Measurements from ENCODE around the gene DIO3.
"Not testable (repeated sequence)": the region's sequence is repeated elsewhere in the genome, so short reads cannot be mapped to it uniquely, and the experiment has no call there.

DIO3 gene

DNA sequence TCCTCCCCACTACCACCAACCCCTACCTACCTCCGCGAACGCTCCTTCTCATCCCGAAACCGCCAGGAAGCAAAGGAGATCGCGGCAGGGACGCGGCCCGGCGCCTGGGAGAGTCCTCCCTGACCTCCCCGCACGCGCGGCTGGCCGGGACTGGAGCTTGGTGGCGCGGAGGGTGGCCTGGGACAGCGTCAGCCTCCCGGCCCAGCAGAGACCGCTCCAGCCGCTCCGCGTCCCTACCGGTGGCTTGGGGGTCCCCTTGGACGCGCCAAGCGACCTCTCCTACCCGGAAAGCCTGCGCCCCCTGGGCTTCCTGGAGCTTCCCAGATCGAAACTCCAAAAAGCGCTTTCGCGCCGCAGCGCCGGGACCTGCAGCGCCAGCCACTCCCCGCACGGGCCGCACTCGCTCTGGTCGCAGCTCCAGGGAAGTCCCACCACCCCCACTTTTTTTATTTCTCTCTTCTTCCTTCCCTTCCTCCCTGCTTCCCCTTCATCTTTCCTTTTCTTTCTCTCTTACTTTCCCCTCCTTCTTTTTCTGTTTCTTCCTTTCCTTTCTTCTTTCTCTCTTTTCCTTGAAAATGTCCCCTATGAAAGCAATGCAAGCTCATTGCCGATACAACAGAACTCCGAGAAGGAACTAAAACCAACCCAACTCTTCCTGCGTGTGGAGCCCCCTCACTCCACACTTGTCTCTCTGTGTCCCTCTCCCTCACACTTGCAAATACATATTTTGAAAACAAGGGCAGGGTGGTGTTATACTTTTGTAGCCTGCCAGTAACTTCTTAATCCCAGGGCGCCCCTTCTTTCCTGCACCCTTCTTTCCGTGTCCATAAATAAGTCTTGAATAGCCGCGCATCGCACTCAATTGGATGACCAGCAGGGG lies 3.8 kb downstream of the DIO3 start:
- Histone ChIP-seq H3K79me2 (ENCODE audit: control insufficient read depth, low read length) (no peaks in the 10 kb centered on the region), H3K4me2 (ENCODE audit: low read length) (no peak overlapping the region), H3K36me3 (ENCODE audit: control insufficient read depth, low read length) (no peaks in the 10 kb centered on the region), H3K4me3 (ENCODE audit: low read length) (no peak overlapping the region), H3K27me3 (ENCODE audit: control insufficient read depth, low read length) (peaks cover 4% of the 10 kb centered on the region; the same call in 1 of the 2 replicates), H3K4me1 (ENCODE audit: control insufficient read depth, low read length) (peaks cover 8% of the 10 kb centered on the region), H3K9me2 (replicated peaks; ENCODE audit: control insufficient read depth, low read length) (no peaks in the 10 kb centered on the region), H4K20me1 (ENCODE audit: control insufficient read depth, insufficient read depth, low read depth, low read length) (no peaks in the 10 kb centered on the region), H3K27ac (ENCODE audit: low read depth, low read length) (no peak overlapping the region), H3K9me3 (ENCODE audit: control insufficient read depth, insufficient read depth, low read length) (peaks cover 19% of the 10 kb centered on the region), H3F3A (ENCODE audit: control insufficient read depth, insufficient read depth) (no peaks in the 10 kb centered on the region)
- TF ChIP-seq EZH2phosphoT487 (IDR thresholded peaks at IDR 0.05; ENCODE audit: borderline replicate concordance, low read length), result no peak
- TF ChIP-seq, protein P1, sequence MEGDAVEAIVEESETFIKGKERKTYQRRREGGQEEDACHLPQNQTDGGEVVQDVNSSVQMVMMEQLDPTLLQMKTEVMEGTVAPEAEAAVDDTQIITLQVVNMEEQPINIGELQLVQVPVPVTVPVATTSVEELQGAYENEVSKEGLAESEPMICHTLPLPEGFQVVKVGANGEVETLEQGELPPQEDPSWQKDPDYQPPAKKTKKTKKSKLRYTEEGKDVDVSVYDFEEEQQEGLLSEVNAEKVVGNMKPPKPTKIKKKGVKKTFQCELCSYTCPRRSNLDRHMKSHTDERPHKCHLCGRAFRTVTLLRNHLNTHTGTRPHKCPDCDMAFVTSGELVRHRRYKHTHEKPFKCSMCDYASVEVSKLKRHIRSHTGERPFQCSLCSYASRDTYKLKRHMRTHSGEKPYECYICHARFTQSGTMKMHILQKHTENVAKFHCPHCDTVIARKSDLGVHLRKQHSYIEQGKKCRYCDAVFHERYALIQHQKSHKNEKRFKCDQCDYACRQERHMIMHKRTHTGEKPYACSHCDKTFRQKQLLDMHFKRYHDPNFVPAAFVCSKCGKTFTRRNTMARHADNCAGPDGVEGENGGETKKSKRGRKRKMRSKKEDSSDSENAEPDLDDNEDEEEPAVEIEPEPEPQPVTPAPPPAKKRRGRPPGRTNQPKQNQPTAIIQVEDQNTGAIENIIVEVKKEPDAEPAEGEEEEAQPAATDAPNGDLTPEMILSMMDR (IDR thresholded peaks at IDR 0.05; ENCODE audit: low read depth, low read length, poor library complexity, severe bottlenecking), result no peak

DNA sequence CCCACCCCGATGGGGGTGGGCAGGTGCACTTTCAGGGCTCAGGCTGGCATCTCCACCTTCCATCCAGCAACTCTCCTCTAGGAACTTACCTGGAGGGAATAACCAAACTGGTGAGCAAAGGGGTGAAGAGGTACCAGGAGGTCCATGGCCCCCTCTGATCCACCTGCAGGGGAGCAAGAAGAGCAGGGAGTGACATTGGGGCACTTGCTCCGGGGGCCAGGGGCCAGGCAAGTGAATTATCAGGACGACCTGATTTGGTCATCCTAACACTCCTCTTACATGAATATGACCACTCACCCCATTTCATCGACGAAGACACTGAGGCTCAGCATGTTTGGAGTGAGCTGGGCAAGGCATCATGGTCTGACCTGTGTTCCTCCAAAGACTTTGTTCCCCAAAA lies 6.0 kb downstream of the DIO3 start:
- Histone ChIP-seq H3K4me3 (ENCODE audit: low read length) (no peak overlapping the region), H3K9me2 (replicated peaks; ENCODE audit: control insufficient read depth, low read length) (no peaks in the 10 kb centered on the region), H3K27ac (ENCODE audit: low read depth, low read length) (no peak overlapping the region), H4K20me1 (ENCODE audit: control insufficient read depth, insufficient read depth, low read depth, low read length) (no peaks in the 10 kb centered on the region), H3K4me1 (ENCODE audit: control insufficient read depth, low read length) (peaks cover 15% of the 10 kb centered on the region), H3K9me3 (ENCODE audit: control insufficient read depth, insufficient read depth, low read length) (peaks cover 8% of the 10 kb centered on the region; the same call in 1 of the 2 replicates), H3K27me3 (ENCODE audit: control insufficient read depth, low read length) (peaks cover 4% of the 10 kb centered on the region; the same call in 1 of the 2 replicates), H3K36me3 (ENCODE audit: control insufficient read depth, low read length) (no peaks in the 10 kb centered on the region), H3F3A (ENCODE audit: control insufficient read depth, insufficient read depth) (no peaks in the 10 kb centered on the region), H3K79me2 (ENCODE audit: control insufficient read depth, low read length) (no peaks in the 10 kb centered on the region), H3K4me2 (ENCODE audit: low read length) (no peak overlapping the region)
- no peak for TF ChIP-seq EZH2phosphoT487 (IDR thresholded peaks at IDR 0.05; ENCODE audit: borderline replicate concordance, low read length)
- TF ChIP-seq, protein P1 (IDR thresholded peaks at IDR 0.05; ENCODE audit: low read depth, low read length, poor library complexity, severe bottlenecking), result no peak

DNA sequence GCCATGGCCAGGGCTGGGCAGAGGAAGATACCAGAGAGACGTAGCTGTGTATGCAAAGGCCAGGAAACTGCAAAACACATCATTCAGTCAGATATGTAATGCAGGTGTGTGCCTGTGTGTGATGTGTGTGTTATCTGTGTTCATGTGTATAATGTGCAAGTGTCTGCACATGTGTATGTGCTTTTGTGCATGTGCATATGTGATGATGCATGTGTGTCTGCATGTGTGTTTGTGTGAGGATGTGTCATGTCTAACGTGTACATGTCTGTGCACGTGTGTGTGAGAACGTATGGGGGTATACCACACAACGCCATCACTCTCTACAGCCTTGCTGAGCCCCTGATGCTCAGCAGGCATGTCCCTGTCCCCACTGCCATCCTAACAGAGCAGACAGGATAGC lies 9.7 kb downstream of the DIO3 start:
- Histone ChIP-seq H3K79me2 (ENCODE audit: control insufficient read depth, low read length) (no peaks in the 10 kb centered on the region), H3K27me3 (ENCODE audit: control insufficient read depth, low read length) (no peaks in the 10 kb centered on the region), H3K9me3 (ENCODE audit: control insufficient read depth, insufficient read depth, low read length) (no peaks in the 10 kb centered on the region), H3F3A (ENCODE audit: control insufficient read depth, insufficient read depth) (no peaks in the 10 kb centered on the region), H3K27ac (ENCODE audit: low read depth, low read length) (no peak overlapping the region), H3K36me3 (ENCODE audit: control insufficient read depth, low read length) (no peaks in the 10 kb centered on the region), H3K4me1 (ENCODE audit: control insufficient read depth, low read length) (peaks cover 15% of the 10 kb centered on the region), H3K9me2 (replicated peaks; ENCODE audit: control insufficient read depth, low read length) (no peaks in the 10 kb centered on the region), H3K4me2 (ENCODE audit: low read length) (no peak overlapping the region), H4K20me1 (ENCODE audit: control insufficient read depth, insufficient read depth, low read depth, low read length) (no peaks in the 10 kb centered on the region), H3K4me3 (ENCODE audit: low read length) (no peak overlapping the region)
- TF ChIP-seq, protein P1 (IDR thresholded peaks at IDR 0.05; ENCODE audit: low read depth, low read length, poor library complexity, severe bottlenecking), result no peak
- no peak for TF ChIP-seq EZH2phosphoT487 (IDR thresholded peaks at IDR 0.05; ENCODE audit: borderline replicate concordance, low read length)

DNA sequence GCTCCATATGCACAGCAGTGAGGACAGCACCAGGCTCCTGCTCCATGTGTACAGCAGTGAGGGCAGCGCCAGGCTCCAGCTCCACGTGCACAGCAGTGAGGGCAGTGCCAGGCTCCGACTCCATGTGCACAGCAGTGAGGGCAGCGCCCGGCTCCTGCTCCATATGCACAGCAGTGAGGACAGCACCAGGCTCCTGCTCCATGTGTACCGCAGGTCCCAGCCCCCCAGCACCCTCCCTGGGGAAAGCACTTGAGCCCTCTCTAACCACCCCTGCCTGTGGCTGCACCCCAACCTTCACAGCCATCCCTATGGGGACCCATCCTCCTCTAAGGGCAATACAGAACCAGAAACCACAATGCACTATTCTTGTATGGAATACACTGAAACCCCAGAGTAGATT lies 11.2 kb downstream of the DIO3 start:
- not testable (repeated sequence) for H3K9me3 ChIP-seq (ENCODE audit: control insufficient read depth, insufficient read depth, low read length); H3K36me3 ChIP-seq (ENCODE audit: control insufficient read depth, low read length); H3K9me2 ChIP-seq (replicated peaks; ENCODE audit: control insufficient read depth, low read length); H3K4me2 ChIP-seq (ENCODE audit: low read length); H3K79me2 ChIP-seq (ENCODE audit: control insufficient read depth, low read length); H4K20me1 ChIP-seq (ENCODE audit: control insufficient read depth, insufficient read depth, low read depth, low read length); H3K4me3 ChIP-seq (ENCODE audit: low read length); H3F3A ChIP-seq (ENCODE audit: control insufficient read depth, insufficient read depth); H3K27me3 ChIP-seq (ENCODE audit: control insufficient read depth, low read length); H3K27ac ChIP-seq (ENCODE audit: low read depth, low read length)
- peaks cover 15% of the 10 kb centered on the region for H3K4me1 ChIP-seq (ENCODE audit: control insufficient read depth, low read length)
